ENCODE data around the gene PACSIN1.

The PACSIN1 gene

GRCh38 chr6:34514593-34515472 is 49.0 kb downstream of the PACSIN1 start:
- peak; percentile 63 for DNase-seq (ENCODE audit: low spot score)

- no peak for DNase-seq (ENCODE audit: low spot score)
These were observed 49.9 kb downstream of the PACSIN1 start for GRCh38 chr6:34515473-34516387.

- no peak for DNase-seq (ENCODE audit: low spot score)
These were observed 50.8 kb downstream of the PACSIN1 start for GRCh38 chr6:34516391-34517324.

DNA sequence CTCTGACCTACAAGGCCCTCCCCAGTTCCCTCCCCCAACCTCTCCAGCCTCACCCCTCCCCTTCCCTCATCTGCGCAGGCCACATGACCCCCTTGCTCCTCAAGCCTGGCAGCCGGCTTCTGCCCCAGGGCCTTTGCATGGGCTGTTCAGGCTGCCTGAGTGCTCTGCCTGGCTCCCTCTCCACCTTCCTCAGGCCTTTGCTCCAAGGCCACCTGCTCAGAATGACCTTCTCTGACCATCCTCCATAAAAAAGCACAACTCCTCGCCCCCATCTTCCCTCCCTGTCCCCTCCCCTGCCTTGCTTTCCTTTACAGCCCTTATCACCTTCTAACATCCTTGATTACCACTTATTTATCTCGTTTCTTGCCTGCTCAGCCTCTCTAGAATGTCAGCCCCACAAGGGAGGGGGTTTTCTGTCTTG is 51.6 kb downstream of the PACSIN1 start:
- no peak for DNase-seq (ENCODE audit: low spot score)

- DNase-seq (ENCODE audit: low spot score) = no peak
These were observed 52.1 kb downstream of the PACSIN1 start for GRCh38 chr6:34517966-34518365.

DNA sequence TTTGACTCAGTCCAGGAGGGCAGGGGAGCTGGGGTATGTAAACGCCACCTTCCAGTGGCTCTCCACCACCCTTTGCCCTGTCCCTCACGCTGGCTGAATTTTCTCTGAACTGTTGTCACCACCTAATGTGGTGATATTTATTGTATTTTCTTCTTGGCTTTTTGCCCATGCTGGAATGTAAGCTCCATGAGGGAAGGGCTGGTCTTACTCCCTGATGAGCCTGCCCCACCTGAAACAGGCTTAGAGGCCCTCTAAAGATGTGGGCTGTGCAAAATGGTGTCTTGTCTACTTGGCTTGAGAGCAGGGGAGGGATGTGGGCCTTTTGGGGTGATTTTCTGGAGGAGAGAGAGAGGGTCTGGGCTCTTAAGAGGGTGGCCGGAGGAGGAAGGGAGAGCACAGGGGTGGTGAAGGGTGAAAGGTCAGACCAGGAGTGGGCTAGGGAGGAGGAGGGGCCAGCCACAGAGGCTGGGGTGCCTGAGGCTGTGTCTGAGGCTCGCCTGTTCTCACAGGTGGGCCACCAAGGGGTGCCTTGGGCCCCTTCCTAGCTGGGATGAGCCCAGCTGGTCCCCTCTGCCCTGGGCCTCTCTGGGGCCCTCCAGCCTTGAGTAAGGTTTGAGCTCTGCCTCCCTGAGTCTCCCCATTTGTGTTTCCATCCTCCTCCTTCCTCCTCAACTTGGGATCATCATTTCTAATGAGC is 52.9 kb downstream of the PACSIN1 start:
- no peak for DNase-seq (ENCODE audit: low spot score)

DNA sequence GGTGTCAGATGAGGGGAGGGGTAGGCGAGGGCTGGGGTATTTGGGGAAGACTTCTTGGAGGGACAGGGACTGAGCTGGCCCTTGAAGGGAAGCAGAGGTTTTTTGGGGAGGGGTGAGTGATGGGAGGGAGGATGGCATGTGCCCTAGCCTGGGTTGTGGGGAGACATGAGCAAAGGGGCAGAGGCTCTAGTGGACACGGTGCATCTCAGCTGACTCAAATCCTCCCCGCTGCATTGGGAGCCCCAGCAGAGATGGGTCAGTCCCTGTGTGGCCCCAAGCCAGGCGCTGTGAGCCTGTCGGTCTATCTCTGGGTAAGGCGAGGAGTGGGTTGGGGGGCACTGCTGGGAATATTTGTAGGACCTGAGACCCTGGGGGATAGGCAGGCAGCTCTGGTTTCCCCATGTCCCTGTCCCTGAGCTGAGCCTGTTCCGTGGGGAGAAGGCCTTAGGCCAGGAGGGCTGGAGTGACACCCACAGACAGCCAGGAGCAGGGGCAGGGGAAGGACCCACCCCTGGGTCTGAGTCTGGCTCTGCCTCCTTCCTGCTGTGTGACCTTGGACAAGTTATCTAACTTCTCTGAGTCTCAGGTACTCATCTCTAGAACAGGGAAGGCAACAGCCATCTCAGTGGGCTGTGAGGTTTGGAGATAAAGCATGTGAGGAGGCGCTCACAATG is 54.2 kb downstream of the PACSIN1 start:
- no peak for DNase-seq (ENCODE audit: low spot score)

GRCh38 chr6:34520645-34521462 is 55.0 kb downstream of the PACSIN1 start:
- no peak for DNase-seq (ENCODE audit: low spot score)

- DNase-seq (ENCODE audit: low spot score) = no peak
These were observed 55.8 kb downstream of the PACSIN1 start for GRCh38 chr6:34521463-34522285.

DNA sequence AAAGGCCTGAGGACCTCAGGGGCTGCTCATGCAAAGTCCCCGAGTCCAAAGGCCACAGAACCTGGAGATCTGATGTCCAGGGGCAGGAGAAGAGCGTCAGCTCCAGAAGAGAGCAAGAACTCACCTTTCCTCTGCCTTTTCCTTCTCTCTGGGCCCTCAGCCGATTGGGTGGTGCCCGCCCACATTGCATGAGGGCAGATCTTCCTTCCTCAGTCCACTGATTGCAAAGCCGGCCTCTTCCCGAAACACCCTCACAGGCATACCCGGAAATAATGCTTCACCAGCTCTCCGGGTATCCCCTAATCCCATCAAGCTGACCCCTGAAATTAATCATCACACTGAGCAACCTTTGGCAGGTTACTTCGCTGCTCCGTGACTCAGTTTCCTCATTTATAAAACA is 56.9 kb downstream of the PACSIN1 start:
- DNase-seq (ENCODE audit: low spot score) = no peak

DNA sequence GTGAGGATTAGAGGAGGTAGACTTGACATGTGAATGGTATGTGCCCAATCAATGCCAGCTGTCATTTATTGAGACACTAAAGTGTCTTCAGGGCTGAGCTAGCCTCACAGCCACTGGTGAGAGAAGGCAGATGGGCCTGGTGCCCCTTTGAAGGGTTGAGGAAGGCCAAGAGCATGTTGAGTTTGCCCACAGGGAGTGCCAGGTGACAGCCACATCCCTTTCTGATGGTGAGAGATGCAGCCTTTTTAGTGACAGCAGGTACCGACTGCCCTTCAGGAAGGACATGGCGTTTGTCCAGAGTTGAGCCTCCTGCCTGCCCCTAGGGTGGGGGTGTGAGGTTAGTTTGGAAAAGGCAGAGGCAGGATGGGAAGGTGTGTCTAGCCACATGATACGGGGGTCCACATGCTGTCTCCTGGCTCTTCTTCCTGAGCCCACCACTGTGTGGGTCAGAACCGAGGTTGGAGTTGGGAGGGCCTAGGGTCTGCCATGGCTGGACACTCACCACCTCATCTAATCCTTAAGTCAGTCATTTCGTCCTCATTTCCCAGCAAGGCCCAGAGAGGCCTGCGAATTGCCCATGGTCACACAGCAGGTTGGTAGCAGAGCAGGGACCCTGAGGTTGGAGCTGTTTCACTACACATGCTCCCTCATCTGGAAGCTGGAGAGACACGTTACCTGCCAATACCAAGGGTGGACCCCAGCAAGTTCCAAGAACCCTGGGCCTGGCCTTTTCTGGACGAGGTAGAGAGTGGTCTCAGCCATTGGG is 57.7 kb downstream of the PACSIN1 start:
- no peak for DNase-seq (ENCODE audit: low spot score)

DNA sequence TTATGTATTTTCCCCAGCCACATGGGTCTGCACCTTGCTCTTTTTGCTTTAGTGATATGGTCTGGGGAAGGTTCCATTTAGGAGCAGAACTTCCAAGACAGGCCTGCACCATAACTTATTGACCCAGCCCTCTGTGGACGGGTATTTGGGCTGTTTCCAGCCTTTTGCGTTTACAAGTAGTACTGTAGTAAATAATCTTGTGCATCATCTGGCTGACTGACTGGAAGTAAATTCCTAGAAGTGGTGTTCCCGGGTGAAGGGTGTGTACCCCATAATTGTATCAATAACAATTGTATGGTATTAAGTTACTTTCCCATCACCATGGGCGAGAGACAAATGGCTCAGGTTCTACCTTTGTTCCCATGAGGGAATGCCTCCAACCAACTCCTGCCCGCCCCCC is 58.6 kb downstream of the PACSIN1 start:
- DNase-seq (ENCODE audit: low spot score) = no peak

- DNase-seq (ENCODE audit: low spot score) = no peak
These were observed 59.1 kb downstream of the PACSIN1 start for GRCh38 chr6:34524971-34525370.

DNA sequence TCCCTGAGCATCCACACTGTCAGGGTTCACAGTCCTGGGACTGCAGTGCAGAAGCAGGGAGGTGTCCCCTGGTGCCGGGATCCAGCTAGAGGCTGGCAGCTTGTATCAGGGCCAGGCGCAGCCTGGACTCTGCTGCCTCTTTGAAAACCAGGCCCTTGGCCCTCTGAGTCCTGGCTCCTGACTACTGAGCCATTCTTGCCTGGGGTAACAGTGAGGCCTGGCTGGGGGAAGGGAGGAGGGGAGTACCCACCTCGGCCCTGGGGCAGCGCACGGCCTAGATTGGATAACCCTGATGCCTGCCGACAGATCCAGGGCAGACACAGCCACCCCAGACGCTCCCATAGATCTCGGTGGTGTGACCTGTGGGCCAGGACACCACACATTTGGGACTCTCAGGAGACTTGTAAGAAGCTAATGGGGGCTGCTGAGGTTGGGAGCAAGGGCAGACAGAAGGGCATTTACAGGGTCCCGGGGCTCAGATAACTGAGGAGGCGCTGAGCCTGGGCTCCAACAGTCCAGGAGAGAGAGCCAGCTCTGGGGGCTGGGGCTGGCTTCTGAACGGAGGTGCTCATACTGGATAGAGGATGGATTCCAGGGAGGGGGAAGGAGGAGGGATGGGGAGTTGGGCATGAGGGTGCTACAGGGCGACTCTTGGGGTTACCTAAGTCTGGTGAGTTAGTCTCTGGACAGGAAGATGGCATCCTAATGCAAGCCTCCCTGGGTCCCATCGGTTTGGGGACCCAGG is 59.7 kb downstream of the PACSIN1 start:
- DNase-seq (ENCODE audit: low spot score) = no peak

GRCh38 chr6:34526241-34526972 is 60.5 kb downstream of the PACSIN1 start:
- DNase-seq (ENCODE audit: low spot score) = no peak

DNA sequence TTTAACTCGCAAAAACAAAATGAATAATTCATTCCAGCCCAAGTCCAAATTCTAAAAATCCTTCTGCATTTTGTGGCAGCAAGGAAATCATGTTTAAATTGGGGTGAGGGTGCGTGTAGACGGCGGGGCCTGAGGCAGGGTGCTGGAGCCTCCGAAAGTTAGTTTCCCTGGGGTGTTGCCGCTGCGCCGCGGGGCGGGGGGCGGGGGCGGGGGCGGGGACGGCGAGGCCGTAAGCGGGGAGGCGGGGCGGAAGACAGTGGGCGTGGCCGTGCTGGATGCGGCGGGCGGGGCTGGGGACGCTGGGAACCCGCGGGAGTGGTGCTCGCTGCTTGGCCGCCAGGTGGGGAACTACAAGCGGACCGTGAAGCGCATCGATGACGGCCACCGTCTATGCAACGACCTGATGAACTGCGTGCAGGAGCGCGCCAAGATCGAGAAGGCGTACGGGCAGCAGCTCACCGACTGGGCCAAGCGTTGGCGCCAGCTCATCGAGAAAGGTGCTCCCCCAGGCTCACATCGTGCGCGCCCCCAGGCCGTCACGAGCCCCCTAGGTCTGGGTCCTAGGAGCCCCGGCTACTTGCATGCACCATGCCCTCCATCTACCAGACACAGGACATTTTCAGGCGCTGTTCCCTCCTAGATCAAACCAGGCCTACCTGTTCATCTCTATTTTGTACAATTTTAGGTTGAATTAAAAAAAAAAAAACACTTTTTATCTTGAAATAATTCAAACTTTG is 61.3 kb downstream of the PACSIN1 start:
- DNase-seq (ENCODE audit: low spot score) = peak; percentile 97
